HG03442 (cell line): ENCODE data around the gene ZMYND11.

ENCODE experiments used
- ATAC-seq: cut with Tn5 transposase; IDR thresholded peaks from one replicate; pipeline ENCODE4 v1.9.1; 2021; ENCODE audit warnings: mild to moderate bottlenecking, moderate library complexity; ENCODE audit not compliant: unreplicated experiment

ZMYND11 gene

DNA sequence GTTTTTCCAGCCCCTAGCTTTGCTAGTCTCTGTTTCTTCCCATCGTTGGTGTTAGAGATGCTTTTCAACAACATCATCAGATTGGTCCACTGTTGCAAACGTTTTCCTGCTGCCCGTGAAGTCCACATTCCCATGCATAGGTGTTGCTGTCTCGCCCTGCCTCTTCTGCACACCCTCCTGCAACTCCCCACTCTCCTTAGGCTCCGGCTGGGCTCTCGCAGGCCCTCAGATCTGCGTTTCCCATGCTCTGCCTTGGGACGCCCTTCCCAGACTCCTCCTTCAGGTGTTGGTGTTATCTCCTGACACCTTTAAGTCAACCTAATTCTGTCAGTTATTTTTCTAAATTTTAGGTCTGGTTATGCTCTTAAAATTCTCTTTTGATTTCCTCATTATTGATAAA is 55.0 kb downstream of the ZMYND11 start:
- ATAC-seq = no peak

GRCh38 chr10:191703-192518 is 56.7 kb downstream of the ZMYND11 start:
- no peak for ATAC-seq

DNA sequence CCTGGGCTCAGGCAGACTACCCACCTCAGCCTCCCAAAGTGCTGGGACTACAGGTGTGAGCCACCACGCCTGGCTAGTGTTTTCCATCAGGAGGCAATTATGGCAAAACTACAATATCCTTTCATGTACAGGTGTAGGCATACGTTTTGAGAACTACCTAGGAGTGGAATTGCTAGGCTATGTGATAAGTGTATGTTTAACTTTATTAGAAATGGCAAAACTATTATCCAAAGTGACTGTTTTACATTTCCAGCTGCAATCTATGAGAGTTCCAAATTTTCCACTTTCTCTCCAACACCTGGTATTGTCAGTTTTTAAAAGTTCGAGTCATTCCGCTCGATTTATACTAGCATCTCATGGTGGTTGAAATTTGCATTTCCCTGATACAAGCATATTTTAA is 59.0 kb downstream of the ZMYND11 start:
- ATAC-seq = no peak

- no peak for ATAC-seq
These were observed 65.2 kb downstream of the ZMYND11 start for GRCh38 chr10:200405-200804.

- ATAC-seq = no peak
These were observed 66.1 kb downstream of the ZMYND11 start for GRCh38 chr10:201328-201771.

GRCh38 chr10:208616-209015 is 73.4 kb downstream of the ZMYND11 start:
- ATAC-seq = no peak

DNA sequence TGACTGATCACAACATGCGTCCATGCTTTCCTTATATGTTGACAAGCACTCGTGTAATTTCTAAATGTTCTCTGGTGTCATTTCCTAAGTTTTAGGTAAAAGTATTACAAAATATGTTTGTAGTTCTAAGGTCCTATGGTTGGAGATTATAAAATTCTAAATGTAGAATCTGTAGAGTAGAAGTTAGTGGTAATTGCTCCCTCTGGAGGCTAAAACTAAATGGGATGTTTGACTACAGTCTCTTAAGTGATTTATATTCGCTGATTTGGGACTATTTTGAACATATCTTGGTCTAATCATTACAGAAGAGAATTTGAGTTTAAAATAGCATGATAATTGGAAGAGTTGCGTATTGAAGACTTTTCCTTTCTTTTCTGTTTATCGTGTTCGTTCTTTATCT is 74.1 kb downstream of the ZMYND11 start:
- ATAC-seq = no peak

GRCh38 chr10:210297-210696 is 75.0 kb downstream of the ZMYND11 start:
- no peak for ATAC-seq

GRCh38 chr10:215444-215843 is 80.2 kb downstream of the ZMYND11 start:
- ATAC-seq = no peak

GRCh38 chr10:218798-219197 is 83.5 kb downstream of the ZMYND11 start:
- ATAC-seq = no peak

GRCh38 chr10:219731-220472 is 84.6 kb downstream of the ZMYND11 start:
- no peak for ATAC-seq

DNA sequence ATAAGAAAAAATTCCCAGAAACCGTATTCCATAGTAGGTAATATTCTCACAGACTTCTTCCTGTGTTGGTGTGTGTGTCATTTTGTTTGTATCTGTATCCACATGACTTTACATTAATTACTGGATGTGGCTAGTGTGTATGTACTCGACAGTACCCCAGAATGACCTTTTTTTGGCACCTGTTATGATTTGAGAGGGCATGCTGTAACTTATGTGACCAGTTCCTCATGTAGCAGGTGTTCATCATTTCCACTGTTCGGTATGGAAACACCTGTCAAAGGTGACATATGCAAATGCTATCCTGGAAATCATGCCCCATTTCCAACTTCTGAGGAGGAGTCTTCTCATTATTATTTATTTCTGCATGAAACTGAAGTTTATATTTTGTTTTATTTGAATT is 89.3 kb downstream of the ZMYND11 start:
- ATAC-seq = no peak

- ATAC-seq = no peak
These were observed 90.8 kb downstream of the ZMYND11 start for GRCh38 chr10:226018-226417.

- no peak for ATAC-seq
These were observed 91.8 kb downstream of the ZMYND11 start for GRCh38 chr10:227014-227413.

DNA sequence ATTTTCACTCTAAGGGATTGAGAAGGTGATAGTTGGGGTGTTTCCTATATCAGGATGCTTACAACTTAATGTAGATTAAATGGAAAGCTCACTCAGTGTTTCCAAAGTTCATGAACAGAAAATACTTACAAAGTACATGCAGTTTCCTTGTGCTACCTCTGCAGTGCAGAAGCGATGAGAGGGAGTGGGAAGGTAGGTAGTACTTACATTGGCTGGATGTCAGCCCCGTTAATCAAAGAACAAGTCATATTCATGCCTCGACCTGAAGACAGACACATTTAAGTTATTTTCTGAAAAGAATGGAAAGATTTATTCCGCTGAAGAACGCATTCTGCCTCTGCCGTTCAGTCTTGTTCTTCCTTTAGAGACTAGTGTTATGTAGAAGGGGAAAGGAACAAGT is 93.1 kb downstream of the ZMYND11 start:
- ATAC-seq = no peak

GRCh38 chr10:230758-231157 is 95.5 kb downstream of the ZMYND11 start:
- ATAC-seq = no peak

GRCh38 chr10:232061-232460 is 96.8 kb downstream of the ZMYND11 start:
- no peak for ATAC-seq

DNA sequence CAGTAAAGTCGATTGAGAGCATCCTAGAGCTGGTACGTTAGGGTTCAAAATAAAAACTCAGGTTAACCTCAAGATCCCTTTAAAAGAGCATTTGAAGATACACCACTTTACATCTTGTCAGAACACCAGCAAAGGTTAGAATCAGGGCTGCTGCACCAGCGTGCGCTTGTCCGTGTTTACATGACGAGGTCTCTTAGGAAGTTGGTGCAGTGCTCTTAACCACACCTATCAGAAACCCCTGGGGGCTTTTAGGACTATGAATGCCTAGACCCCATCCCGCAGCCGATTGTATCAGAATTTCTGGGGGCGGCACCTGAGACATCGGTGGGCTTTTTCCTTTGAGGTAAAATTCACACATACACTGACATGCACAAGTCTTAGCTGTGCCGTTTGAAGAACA is 97.6 kb downstream of the ZMYND11 start:
- no peak for ATAC-seq

DNA sequence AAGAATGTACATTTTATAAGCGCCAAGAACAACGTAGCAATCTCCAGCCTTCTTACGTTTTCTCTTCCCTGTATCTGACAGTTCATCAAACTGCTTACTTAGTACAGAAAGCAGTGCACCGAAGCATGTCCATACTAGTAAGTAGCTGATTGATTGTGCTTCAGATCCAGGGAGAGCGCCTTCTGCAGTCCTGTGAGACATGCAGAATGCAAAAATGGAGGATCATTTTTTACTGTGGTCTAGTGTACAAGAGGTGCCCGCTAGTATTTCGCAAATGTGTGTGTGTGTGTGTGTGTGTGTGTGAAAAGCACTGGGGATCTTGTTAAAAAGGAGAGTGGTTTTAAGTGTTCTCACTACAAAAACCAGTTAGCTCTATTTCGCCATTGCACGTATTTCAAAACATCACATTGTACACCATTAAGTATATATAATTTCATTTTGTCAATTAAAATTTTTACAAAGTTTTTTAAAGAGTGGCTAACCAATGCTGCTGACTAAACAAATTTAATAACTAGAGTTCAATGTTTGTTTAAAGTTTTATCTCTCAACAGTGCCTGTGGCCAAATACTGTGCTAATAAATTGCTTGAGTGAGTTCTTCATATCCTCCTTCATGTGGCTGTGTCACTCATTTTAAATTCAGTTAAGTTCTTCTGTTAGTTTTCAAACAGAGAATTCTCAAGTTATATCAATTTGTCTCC is 99.6 kb downstream of the ZMYND11 start:
- ATAC-seq = no peak

GRCh38 chr10:235915-236314 is 100.7 kb downstream of the ZMYND11 start:
- ATAC-seq = no peak

DNA sequence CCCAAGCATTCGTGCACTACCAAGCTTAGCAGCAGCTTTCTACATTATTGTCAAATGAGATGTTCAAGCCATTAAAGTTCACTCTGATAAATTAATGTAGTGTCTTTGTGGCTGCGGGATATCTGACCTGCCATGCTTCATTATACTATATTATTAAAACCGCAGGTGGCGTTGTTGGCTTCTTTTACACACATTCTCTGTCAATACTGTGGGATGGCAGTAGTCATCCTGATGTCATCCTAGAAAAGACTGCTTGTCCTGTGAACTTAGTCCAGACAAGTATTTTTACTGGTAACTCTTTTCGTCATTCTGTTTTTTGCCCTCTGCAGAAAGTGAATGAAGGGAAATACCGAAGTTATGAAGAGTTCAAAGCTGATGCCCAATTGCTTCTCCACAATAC is 103.9 kb downstream of the ZMYND11 start:
- no peak for ATAC-seq

- no peak for ATAC-seq
These were observed 106.2 kb downstream of the ZMYND11 start for GRCh38 chr10:241451-241850.
